HG03439 (cell line): ENCODE measurements around the gene PCK2.

ENCODE experiments used
- ATAC-seq: cut with Tn5 transposase; IDR thresholded peaks from one replicate; pipeline ENCODE4 v1.9.1; 2021; ENCODE audit warnings: mild to moderate bottlenecking, moderate library complexity; ENCODE audit not compliant: unreplicated experiment

PCK2 gene

DNA sequence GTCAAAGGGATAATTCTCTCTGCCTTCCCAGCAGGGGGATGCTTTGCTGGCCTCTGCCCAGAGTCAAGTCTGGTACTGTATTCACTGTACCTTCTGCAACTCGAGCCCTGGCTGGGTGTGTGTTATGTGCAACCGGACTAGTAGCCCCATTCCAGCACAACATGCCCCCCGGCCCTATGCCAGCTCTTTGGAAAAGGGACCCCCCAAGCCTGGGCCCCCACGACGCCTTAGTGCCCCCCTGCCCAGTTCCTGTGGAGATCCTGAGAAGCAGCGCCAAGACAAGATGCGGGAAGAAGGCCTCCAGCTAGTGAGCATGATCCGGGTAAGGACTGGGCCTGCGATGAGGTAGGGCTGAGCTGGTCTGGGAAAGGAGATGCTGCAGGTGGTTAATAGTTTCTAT lies 56.5 kb downstream of the PCK2 start:
- ATAC-seq: no peak

DNA sequence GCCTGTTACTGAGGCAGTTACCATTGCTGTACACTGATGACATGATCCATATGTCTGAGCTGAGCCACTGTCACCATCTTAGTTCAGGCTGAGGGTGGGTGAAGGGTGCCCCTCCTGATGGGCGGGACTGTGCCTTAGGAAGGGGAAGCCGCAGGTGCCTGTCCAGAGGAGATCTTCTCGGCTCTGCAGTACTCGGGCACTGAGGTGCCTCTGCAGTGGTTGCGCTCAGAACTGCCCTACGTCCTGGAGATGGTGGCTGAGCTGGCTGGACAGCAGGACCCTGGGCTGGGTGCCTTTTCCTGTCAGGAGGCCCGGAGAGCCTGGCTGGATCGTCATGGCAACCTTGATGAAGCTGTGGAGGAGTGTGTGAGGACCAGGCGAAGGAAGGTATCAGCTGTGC lies 56.9 kb downstream of the PCK2 start:
- no peak for ATAC-seq

DNA sequence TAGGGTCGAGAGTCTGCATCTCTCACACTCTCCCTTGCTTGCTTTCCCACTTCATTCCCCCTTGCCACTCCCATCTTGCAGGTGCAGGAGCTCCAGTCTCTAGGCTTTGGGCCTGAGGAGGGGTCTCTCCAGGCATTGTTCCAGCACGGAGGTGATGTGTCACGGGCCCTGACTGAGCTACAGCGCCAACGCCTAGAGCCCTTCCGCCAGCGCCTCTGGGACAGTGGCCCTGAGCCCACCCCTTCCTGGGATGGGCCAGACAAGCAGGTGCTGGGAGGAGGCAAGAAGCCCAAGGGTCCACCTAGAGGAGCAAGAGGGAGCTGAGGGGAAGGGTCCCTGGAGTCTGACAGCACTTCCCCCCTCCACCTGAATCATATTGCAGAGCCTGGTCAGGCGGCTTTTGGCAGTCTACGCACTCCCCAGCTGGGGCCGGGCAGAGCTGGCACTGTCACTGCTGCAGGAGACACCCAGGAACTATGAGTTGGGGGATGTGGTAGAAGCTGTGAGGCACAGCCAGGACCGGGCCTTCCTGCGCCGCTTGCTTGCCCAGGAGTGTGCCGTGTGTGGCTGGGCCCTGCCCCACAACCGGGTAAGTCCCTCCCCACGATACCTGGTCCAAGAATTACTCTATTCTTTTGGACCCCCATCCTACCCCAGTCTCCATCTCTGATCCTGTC lies 57.4 kb downstream of the PCK2 start:
- no peak for ATAC-seq
